NK-92 (cell line): ENCODE results near the gene CERK.
"Not testable (repeated sequence)": the region's sequence is repeated elsewhere in the genome, so short reads cannot be mapped to it uniquely, and the experiment has no call there.

Experiments
- DNase-seq: peaks from one replicate; lab custom pipeline; 2025; ENCODE audit not compliant: unreplicated experiment; lab: John Stamatoyannopoulos, UW

The CERK gene, protein sequence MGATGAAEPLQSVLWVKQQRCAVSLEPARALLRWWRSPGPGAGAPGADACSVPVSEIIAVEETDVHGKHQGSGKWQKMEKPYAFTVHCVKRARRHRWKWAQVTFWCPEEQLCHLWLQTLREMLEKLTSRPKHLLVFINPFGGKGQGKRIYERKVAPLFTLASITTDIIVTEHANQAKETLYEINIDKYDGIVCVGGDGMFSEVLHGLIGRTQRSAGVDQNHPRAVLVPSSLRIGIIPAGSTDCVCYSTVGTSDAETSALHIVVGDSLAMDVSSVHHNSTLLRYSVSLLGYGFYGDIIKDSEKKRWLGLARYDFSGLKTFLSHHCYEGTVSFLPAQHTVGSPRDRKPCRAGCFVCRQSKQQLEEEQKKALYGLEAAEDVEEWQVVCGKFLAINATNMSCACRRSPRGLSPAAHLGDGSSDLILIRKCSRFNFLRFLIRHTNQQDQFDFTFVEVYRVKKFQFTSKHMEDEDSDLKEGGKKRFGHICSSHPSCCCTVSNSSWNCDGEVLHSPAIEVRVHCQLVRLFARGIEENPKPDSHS

DNA sequence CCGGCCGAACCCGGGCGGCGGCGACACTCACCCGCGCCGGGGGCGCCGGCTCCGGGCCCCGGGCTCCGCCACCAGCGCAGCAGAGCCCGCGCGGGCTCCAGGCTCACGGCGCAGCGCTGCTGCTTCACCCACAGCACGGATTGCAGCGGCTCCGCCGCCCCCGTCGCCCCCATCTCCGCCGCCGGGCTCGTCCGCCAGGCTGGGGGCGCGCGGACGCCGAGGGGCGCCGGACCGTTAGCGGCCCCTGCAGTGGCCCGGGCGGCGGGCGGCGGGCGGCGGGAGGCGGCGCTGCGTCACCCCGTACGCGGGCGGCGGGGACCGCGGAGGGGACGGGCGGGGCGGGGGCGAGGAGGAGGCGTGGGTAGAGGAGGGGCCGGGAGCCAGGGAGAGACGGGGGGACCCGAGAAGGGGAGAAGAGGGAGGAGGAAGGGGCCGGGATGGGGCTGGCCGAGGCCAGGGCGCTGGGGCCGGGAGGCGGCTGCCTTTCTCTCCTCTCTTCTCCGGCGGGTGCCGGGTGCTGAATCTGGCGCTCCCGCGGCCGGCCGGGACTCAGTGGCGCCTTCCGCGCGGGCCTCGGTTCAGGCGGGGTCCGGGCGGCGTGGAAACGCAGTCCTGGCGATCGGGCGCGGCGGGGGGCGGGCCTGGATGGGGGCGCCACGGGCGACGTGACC, at the start of gene CERK:
Gene CERK (minus strand): TSS at position 277 of the 671 bp plus-strand sequence. CDS start 104 bp downstream, at position 173.
- DNase-seq = no peak

DNA sequence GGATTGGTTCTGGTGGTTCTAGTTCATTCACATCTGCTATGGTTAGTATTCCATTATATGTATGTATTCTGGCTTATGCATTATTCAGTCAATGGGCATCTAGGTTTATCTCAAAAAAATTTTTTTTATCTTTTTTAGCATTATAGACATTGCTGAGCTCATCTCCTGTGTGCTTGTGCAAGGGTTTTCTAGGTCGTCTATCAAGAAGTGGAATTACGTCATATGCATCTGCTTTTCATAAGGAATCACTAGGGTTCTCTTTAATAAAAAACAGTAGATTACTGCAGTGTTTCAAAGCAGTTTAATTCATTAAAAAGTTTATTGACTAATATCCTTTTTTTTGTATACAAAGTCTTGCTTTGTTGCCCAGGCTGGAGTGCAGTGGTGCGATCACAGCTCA, 45.7 kb upstream of the CERK start:
- no peak for DNase-seq

DNA sequence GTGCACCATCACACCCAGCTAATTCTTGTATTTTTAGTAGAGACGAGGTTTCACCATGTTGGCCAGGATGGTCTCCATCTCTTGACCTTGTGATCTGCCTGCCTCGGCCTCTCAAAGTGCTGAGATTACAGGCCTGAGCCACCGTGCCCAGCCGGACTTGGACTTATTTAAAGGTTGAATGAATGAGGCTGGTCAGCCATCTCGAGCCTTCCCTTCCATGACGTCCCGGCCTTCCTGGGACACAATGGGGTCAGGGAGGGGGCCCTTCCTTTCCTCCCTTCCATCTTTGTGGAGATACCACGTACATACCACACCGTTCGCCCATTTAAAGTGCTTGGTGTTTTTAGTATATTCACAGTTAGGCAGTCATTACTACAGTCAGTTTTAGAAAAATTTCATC, 44.1 kb upstream of the CERK start:
- DNase-seq = not testable (repeated sequence)

DNA sequence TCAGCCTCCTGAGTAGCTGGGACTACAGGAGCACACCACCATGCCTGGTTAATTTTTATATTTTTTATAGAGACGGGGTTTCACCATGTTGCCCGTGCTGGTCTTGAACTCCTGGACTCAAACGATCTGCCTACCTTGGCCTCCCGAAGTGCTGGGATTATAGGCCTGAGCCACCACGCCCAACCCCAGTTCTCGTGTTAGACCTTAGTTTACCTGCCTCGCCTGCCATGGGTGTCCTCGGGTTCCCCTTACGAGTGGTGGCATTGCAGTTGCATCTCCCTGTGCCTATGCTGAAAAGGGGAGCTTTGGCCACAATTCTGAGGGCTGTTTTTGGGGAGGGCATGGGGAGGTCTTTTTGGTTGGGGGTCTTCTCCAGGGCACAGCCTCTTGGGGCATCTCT, 43.2 kb upstream of the CERK start:
- DNase-seq = no peak

DNA sequence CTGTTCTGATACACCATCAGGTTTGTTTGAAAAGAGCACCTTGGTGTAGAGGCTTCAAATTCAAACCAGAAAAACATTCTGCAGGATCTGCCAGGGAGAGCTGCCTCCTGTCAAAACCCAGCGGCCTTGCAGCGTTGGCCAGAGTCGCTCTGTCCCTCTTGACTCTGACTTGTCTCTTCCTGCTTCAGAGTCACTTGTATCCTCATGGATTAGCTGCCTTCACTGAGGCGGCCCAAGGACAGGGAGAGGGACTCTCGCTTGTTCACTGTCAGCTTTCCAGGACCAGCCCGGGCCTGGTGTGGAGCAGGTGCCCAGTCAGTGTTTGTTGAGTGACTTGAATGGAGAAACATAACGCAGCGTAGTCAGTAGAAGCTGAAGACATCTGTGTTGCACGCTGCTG, 42.4 kb upstream of the CERK start:
- no peak for DNase-seq

DNA sequence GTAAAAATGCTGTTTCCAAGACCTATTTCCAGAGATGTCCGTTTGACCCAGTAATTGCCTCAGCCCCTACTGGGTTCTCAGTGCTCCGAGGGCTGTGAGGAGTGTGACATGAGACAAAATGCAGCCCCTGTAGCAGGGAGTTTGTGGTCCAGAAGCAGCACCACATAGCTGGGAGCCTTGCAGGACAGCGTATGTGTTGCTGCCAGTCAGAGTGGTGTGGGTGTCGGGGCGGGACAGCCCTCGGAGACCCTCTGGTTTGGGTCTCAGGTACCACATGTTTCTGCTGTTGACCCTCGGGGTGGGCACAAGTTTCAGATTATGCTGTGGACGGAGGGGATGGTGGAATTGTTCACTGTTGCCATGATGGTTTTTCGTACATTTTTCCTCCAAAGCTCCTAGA, 41.6 kb upstream of the CERK start:
- DNase-seq = no peak

DNA sequence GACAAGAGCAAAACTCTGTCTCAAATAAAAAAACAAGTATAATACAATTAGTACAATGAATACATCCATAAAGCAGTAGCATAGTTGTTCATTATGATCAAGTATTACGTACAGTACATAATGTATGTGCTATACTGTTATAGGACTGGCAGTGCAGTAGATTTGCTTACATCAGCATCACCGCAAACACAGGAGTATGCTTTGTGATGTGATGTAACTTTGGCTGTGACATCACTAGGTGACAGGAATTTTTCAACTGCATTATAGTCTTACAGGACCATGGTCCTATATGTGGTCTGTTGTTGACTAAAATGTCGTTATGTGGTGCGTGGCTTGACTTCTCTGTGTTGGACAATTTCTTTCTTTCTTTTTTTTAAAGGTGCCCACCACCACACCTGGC, 41.0 kb upstream of the CERK start:
- DNase-seq = no peak

DNA sequence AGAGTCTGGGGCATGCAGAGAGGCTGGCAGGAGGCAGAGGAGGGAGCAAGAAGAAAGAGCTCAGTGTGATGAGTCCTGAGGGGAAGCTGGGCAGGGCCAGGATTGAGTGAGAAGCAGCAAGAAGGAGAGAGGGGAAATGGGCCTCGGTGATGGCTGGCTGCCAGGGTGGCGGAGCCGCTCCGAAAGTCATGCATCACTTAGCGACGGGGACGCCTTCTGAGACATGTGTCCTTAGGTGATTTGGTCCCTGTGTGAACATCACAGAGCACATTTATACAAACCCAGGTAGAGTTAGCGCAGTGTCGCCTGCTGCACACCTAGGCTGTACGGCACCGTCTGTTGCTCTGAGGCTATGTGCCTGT, 39.5 kb upstream of the CERK start:
- DNase-seq = no peak

DNA sequence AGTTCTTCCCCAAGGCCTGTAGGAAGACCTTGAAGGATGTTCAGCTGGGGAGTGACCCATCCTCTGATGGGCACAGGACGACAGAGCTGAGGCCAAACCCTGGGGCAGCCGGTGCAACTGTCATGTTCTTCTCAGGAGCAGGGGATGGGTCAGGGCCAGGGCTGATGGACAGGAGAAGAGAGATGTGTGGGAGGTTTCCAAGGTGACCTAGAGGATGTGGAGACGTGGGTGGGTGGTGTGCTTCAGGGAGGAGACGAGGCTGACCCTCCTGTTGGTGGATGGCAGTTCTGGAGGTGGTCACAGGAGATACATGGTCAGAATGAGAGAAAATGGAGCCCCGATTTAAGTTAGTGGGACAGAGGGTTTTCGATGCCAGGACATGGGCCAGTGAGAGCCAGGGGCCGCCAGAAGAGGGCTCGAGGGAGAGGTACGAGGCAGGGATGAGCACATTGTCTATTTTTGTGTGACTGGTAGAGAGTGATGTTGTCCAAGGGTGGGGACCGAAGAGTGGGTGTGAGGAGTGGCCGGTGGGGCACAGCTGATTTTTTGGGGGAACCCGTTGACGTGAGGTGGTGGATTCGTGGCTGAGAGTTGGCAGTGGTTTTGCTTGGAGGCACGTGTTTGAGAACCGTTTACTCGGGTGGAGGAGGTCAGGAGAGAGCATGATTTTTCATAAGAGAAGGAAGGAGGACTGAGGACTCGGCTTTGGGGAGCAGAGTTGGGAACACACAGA, 39.0 kb upstream of the CERK start:
- no peak for DNase-seq

DNA sequence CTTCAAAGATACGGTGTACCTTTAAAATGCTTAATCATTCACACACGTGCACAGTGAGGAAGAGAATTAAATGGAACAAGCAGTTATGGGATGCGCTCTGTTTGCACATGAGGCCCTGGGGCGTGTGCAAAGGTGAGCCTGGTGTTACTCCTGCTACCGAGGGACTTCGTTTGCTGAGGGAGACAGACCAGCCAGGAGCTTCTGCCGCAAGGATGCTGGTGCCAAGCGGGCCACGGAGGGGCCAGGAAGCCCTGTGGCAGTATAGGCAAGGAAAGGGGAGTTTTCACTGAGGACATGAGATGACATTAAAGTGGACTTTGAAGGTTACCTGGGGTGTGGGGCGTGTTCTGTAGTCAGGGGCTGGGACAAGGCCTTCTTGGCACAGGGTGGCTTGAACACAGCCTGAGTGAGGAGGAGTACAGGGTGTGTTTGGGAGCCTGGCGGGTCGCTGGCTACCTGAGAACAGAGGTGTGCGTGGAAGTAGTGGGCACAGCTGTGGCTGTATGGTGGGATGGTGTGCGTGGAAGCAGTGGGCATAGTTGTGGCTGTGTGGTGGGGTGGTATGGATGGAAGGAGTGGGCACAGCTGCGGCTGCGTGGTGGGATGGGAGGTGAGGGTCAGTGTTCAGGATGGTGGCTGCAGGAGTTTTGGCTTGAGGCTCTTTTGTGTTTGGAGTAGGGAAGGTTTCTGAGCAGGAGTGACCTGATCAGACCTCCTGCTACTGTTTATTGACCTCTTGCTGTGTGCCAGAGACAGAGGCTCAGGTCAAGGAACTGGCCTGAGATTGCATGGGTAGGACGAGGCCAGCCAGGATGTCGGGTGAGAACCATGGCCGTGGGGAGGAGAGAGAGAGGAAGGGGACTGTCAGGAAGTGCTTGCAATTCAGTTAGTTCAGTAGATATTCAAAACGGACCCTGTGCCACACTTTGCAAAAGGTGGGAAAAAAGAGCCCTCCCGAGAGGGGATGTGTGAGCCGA, 38.1 kb upstream of the CERK start:
- DNase-seq = no peak

DNA sequence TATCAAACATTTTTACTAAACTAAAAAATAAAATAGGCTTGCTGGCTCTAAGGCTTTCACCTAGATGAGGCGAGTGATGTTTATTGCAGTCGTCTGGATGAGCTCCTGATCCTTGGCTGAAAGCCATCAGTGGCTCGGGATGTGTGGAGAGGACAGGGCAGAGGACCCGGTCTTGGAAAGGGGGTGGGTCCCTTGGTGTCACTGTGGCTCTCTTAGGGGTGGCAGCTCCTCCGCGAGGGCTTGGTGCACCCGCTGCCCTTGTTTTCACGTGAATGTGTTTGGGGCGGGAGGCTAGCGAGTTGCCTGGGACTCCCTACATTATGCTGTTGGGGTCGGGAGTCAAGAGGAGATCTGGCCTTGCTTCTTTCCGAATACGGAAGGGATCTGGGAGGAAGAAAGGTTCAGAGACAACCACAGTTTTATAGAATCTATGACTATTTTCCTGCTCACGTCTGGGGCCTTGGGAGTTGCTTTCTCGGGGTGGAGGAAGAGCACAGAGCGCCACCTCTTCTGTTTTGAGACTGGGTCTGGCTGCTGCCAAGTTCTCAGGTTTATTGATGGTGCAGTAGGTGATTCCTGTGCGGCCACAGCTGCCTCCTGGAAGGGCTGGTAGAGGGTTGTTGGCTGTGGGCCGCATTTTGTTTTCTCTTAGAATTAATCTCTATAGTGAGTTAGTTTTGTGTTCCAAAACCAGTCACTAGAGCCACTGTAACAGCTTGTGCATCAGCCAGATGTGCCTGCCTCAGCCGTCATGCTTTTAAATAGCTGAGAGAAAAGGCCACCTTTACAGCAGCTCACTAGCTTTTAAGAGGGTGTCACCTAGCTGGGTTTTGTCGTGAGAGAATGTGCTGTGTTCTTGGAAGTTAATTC, 37.2 kb upstream of the CERK start:
- no peak for DNase-seq

DNA sequence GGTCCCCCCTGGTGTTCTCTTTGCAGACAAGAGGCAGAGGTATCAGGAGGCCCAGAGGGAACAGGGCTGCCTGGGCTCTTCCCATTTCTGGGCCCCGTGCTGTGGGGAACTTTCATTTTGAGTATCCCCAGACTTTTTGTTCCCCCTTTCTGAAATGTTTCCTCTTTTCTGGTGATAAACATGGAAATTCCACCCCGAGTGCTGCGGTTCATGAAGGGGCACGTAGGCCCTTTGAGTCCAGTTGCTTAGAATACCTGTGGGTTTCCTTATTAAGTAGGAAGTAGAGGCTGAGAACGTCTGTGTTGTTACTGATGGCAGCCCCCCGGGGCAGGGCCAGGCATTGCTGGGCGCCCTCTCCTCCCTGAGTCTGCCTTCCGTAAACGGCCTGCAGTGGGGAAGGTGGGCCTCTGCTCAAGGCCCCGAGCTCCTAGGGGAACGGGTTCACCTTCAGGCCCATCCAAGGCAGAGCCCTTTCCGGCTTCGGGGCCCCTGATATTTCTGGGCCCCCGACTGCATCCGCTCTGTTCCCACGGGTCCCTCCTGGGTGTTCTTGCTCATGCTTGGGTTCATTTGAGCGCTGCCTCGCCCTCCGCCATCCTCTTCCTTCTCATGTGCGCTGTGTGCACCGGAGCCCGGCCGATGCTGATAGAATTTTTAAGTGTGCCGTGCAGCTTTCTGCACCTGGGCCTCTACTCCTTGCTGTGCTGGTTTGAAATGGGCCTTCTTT, 36.4 kb upstream of the CERK start:
- no peak for DNase-seq

DNA sequence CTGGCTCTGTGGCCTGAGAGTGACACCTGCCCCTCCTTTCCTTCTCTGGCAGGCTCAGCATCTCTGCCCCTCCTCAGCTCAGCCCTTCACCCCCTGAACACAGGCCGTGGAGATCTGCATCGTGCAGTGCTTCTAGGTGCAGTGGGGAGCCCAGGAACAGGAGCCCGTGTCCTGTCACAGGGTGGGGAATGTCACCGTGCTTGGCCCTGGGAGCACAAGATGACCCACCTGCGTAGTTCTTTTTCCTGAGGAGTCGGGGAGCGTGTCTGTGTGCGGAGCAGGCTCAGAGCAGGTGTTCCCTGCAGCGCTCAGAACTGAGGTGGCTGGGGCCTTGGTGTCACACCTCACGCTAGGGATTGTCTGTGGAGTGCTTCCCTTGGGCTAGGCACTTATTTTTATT, 35.0 kb upstream of the CERK start:
- no peak for DNase-seq

DNA sequence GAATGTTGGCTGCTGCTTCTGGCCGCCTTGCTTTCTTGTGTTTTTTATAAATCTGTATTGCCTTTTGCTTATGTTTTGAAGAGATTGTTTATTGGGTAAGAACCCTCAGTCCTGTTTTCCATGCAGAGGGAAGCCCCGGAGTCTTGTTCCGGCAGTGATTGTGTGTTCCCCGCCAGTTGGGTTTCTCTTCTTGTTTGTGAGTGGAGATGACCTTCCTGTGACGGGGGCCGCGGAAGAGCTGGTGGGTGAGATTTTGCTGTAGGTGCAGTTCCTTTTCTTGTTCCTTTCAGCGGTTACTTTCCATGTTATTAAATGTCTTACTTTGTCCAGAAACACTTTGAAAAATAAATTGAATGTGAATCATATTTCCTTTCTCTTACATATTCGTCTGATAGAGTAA, 32.7 kb upstream of the CERK start:
- no peak for DNase-seq

DNA sequence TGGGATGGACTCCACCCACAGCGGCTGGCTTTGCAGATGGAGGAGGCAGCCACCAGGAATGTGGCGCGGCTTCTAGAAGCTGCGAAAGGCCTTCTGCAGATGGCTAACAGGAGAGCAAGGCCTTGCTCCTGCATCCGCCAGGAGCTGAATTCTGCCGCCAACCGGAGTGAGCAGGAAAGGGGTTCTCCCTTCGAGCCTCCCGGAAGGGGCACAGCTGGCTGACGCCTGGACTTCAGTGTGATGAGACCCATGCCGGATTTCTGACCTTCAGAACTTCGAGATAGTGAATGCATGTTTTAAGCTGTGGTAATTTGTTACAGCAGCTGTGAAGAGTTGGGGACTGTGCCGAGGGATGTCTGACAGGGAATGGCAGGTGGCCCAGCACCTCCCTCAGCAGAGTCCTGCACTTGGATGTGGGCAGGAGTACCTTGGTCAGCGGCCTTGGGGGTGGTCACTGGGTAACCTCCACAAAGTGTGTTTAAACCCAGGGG, 32.1 kb upstream of the CERK start:
- no peak for DNase-seq

DNA sequence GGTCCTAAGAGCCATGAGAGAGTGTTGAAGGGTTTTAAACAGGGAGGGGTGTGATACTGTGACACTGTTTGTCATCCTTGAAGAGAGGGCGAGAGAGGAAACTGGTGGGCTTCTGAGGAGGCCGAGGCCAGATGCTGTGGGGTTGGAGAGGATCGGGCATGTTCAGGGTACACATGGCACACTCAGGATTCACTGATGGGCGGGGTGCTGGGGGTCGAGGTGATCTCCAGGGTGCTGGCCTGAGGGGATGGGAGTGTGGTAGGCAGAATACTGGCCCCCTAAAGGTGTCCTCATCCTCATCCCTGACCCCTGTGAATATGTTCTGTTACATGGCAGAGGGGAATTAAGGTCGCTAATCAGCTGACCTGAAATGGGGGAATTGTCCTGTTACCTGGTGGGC, 31.7 kb upstream of the CERK start:
- no peak for DNase-seq

DNA sequence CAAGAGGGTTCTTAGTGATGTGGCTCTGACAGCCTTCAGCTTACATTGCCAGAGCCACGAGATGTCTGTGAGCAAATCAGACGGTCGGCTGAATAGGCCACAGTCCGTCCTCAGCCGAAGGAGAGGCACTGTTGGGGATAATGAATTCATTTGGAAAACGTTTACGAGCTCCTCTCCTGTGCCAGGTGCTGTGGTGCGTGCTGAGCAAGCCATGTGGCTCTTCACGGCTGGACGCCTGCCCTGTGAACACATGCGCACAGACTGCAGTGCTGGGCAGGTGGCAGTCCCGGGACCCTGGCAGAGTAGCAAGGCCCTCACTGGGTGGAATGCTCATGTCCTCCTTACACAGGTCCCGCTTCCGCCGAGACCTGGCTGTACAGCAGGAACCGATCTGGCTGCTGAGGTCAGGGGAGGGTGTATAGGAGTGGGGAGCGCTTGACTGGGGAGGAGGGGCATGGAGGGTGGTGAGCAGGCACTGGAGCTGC, 31.2 kb upstream of the CERK start:
- no peak for DNase-seq

DNA sequence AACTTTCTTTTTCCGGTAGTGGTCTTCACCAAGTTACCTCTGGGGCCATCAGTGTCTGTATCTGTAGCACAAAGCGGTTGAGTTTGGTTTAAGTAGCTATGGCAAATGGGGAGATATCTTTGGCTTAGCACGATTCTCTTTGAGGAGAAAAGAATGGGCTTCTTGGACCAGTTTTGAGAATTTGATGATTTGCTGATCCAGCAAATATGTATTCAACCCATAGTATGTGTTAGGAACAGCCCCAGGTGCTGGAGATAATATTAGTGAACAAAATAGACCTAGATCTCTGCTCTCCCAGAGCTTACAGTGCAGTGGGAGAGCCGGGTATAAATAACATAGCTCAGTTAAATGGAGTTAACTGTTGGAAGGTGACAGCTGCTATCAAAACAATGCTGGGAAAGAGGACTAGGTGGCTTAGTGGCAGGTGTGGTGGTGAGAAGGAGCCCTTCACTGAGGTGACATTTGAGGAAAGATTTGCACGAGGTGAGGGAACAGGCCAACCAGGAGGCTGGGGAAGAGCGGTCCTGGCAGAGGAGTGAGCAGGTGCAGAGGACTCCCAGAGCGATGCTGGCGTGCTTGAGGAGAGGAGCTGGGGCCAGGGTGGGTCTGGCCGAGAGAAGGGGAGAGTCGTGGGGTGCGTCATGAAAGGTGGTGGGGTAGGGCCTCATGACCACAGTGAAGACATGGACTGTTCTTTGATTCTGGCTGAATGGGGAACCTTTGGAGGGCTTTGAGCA, 29.4 kb upstream of the CERK start:
- no peak for DNase-seq
